ENCODE results near the gene SLC30A10. TPM values are rescaled to one million over a fixed set of nuclear protein-coding genes. Genes with fewer than 3 reads are reported as not detected.

SLC30A10 gene
- polyA plus RNA-seq, 1 donor (not counting 4 experiments of a cell fraction or from before 2014, with no cell fraction given), result 0.03 TPM

- H4K20me1 ChIP-seq (ENCODE audit: control insufficient read depth, extremely low read depth, insufficient read depth, low read length), result no peaks in the 10 kb centered on the region
- no peaks in the 10 kb centered on the region for H3K9me1 ChIP-seq (ENCODE audit: control insufficient read depth, extremely low read depth, insufficient read depth, low read length)
- H3K79me2 ChIP-seq (ENCODE audit: control insufficient read depth, insufficient read depth, low read length), result no peaks in the 10 kb centered on the region
- no peak overlapping the region for H3K4me3 ChIP-seq (ENCODE audit: control insufficient read depth in 2 of 3, extremely low read depth in 1 of 3, insufficient read depth in 2 of 3, low read depth in 1 of 3, low read length in 3 of 3)
- DNase-seq (ENCODE audit: low read depth, low spot score), result no peak
- TF ChIP-seq EZH2 (IDR thresholded peaks at IDR 0.05; ENCODE audit: low read length) (no peak), CTCF (optimal IDR thresholded peaks at IDR 0.05 in 1 of 3, IDR thresholded peaks at IDR 0.05 in 1 of 3, conservative IDR thresholded peaks at IDR 0.05 in 1 of 3; ENCODE audit: extremely low read depth in 1 of 3, insufficient read depth in 2 of 3, low read length in 3 of 3) (no peak)
- H3K4me2 ChIP-seq (ENCODE audit: control insufficient read depth, extremely low read depth, insufficient read depth, low read depth, low read length), result no peak overlapping the region
- no peak overlapping the region for H3K27ac ChIP-seq (ENCODE audit: control insufficient read depth, insufficient read depth, low read length)
- H3K9me3 ChIP-seq (ENCODE audit: control insufficient read depth, low read depth, low read length), result no peaks in the 10 kb centered on the region
- no peaks in the 10 kb centered on the region for H3K27me3 ChIP-seq (ENCODE audit: control insufficient read depth, extremely low read depth, insufficient read depth, low read length)
- H3K4me1 ChIP-seq (ENCODE audit: control insufficient read depth, extremely low read depth, insufficient read depth, low read length), result no peaks in the 10 kb centered on the region
- dilution Hi-C loops (cut with MboI; ENCODE audit: extremely low pct_ligation_motif_present, low sequenced_read_pairs), result no loop called here
- H3K36me3 ChIP-seq (ENCODE audit: control insufficient read depth in 2 of 2, extremely low read depth in 1 of 2, insufficient read depth in 2 of 2, low read length in 2 of 2), result peaks cover 4 to 5% of the 10 kb centered on the region in 2 experiments
- FAIRE-seq, result no peak
- no peak overlapping the region for H2AFZ ChIP-seq (ENCODE audit: control insufficient read depth, low read length)
- no peak overlapping the region for H3K9ac ChIP-seq (ENCODE audit: control insufficient read depth, extremely low read depth, insufficient read depth, low read length)
Measured at GRCh38 chr1:219965285-219966070, 37.1 kb upstream of the SLC30A10 start.

GRCh38 chr1:219963432-219963831 is 35.1 kb upstream of the SLC30A10 start:
- H3K27me3 ChIP-seq (ENCODE audit: control insufficient read depth, extremely low read depth, insufficient read depth, low read length), result no peaks in the 10 kb centered on the region
- H3K9me3 ChIP-seq (ENCODE audit: control insufficient read depth, low read depth, low read length), result no peaks in the 10 kb centered on the region
- no peaks in the 10 kb centered on the region for H3K9me1 ChIP-seq (ENCODE audit: control insufficient read depth, extremely low read depth, insufficient read depth, low read length)
- no peak overlapping the region for H3K4me3 ChIP-seq (ENCODE audit: control insufficient read depth in 2 of 3, extremely low read depth in 1 of 3, insufficient read depth in 2 of 3, low read depth in 1 of 3, low read length in 3 of 3)
- no peak overlapping the region for H3K27ac ChIP-seq (ENCODE audit: control insufficient read depth, insufficient read depth, low read length)
- dilution Hi-C loops (cut with MboI; ENCODE audit: extremely low pct_ligation_motif_present, low sequenced_read_pairs), result no loop called here
- H4K20me1 ChIP-seq (ENCODE audit: control insufficient read depth, extremely low read depth, insufficient read depth, low read length), result no peaks in the 10 kb centered on the region
- no peaks in the 10 kb centered on the region for H3K4me1 ChIP-seq (ENCODE audit: control insufficient read depth, extremely low read depth, insufficient read depth, low read length)
- DNase-seq (ENCODE audit: low read depth, low spot score) (no peak), FAIRE-seq (no peak)
- no peaks in the 10 kb centered on the region for H3K36me3 ChIP-seq (ENCODE audit: control insufficient read depth in 2 of 2, extremely low read depth in 1 of 2, insufficient read depth in 2 of 2, low read length in 2 of 2)
- no peak overlapping the region for H3K4me2 ChIP-seq (ENCODE audit: control insufficient read depth, extremely low read depth, insufficient read depth, low read depth, low read length)
- H3K9ac ChIP-seq (ENCODE audit: control insufficient read depth, extremely low read depth, insufficient read depth, low read length), result no peak overlapping the region
- no peak overlapping the region for H2AFZ ChIP-seq (ENCODE audit: control insufficient read depth, low read length)
- no peaks in the 10 kb centered on the region for H3K79me2 ChIP-seq (ENCODE audit: control insufficient read depth, insufficient read depth, low read length)
- TF ChIP-seq EZH2 (IDR thresholded peaks at IDR 0.05; ENCODE audit: low read length) (no peak), CTCF (optimal IDR thresholded peaks at IDR 0.05 in 1 of 3, IDR thresholded peaks at IDR 0.05 in 1 of 3, conservative IDR thresholded peaks at IDR 0.05 in 1 of 3; ENCODE audit: extremely low read depth in 1 of 3, insufficient read depth in 2 of 3, low read length in 3 of 3) (no peak)

Data from keratinocyte (primary cell).